IPS-NIHi7 (cell line): ENCODE measurements around the gene CD96.
"Not testable (repeated sequence)": the region's sequence is repeated elsewhere in the genome, so short reads cannot be mapped to it uniquely, and the experiment has no call there.

Experiments
- DNase-seq: peaks from one replicate; pipeline ENCODE4 v3.0.0; 2012; ENCODE audit warnings: mixed read lengths; ENCODE audit errors: extremely low spot score

Gene CD96

DNA sequence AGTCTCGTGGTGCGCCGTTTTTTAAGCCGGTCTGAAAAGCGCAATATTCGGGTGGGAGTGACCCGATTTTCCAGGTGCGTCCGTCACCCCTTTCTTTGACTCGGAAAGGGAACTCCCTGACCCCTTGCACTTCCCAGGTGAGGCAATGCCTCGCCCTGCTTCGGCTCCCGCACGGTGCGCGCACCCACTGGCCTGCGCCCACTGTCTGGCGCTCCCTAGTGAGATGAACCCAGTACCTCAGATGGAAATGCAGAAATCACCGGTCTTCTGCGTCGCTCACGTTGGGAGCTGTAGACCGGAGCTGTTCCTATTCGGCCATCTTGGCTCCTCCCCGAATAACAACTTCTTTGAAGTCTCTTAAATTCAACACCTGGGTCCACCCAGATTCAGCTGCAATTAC is 19.9 kb downstream of the CD96 start:
- DNase-seq = not testable (repeated sequence)

- DNase-seq = no peak
These were observed 24.8 kb downstream of the CD96 start for GRCh38 chr3:111566844-111567243.

DNA sequence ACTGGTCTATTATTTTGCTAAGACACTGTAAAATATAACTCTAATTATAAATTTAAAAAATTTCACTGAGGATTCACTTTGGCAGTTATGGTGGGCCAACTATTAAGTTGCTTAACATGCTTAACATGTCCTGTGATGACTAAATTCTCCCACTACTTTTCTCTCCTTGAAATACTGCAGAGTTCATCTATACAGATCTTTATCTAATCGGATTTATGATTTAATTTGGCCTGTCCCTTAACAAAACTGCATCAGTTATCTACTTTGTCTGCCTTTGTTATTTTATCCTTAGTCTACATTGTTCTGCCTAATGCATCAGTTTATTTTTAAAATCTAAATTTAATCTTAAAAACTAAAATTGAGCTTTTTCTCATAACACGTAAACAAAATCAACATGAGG is 26.4 kb downstream of the CD96 start:
- DNase-seq = no peak

DNA sequence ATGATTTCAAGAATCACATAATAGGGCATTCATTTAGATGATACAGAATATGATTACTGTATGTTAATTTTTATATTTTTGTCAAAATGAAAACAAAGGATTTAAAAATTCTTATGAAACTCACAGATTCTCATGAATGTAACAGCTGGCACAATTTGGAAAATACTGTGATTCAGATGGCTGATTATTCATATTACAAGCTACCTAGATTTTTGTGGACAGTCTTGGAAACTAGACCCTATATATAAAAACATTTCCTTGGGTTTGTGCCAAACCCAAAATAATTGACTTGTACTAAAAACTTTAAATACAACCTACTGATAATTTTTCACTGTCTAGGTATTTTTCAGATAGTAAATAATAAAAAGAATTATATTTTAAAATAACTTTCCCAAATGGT is 26.9 kb downstream of the CD96 start:
- DNase-seq = no peak

DNA sequence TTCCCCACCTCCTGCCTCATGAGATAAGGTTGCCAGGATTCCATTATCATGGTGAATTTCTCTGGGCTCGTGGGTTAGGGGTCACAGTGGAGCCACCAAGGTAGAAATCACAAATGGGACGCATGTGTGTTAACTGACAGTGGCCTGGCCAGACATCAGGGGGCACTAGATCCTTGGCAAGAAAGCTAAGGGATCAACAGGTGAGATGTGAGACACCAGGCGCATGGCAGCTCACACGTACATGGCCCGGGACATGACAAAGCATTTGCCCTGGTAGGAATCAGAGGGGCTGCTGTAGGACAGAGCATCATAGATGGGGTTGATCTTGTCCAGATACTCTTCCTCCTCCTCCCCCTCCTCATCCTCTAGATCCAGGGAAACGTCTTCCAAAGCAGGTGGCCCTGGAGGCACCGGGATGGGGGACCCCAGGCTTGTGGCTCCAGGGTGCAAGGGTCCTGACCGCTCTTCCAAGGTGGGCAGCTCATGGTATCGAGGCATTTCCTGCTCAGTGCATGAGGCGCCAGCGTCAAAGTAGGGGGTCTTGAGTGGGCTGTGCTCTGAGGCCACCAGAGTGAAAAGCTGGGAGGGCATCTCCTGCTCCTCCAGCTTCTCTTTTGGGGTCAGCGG is 28.5 kb downstream of the CD96 start:
- no peak for DNase-seq

- DNase-seq = no peak
These were observed 29.3 kb downstream of the CD96 start for GRCh38 chr3:111571282-111571681.

DNA sequence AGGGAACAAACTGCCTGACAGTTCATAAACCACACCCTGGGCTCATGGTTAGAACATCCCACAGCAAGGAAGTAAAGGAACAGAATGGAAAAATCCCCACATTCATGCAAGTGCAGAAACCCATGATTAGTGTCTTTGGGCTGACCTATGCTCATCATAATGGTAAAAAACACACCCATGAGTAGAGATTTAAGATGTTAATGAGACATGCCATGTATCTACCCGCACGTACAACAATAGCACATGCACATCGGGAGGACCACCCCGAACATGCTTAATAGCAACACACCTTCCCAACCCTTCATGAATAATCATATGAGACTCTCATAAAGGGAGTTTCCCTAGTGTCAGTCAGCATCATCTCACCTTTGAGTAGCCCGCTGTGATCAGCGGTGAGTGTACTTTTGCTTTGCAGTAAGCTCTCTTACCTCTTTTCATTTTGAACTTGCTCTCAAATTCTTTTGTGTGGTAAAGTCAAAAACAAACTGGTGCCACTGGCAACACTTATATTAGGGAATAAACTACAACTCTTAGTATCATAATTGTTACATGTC is 30.0 kb downstream of the CD96 start:
- no peak for DNase-seq

GRCh38 chr3:111577113-111577512 is 35.1 kb downstream of the CD96 start:
- no peak for DNase-seq

- DNase-seq = peak; percentile 61
These were observed 36.0 kb downstream of the CD96 start for GRCh38 chr3:111577798-111578685.

DNA sequence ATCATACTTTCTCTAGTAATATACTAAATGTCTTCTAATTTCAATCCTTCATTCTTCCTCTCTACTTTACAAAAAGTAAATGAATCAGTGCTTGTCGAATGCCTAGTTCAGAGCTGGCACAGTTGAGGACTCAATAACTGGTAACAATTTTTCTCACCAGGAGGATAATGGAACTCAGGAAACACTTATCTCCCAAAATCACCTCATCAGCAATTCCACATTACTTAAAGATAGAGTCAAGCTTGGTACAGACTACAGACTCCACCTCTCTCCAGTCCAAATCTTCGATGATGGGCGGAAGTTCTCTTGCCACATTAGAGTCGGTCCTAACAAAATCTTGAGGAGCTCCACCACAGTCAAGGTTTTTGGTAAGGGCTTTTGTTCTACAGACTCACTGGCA is 36.9 kb downstream of the CD96 start:
- no peak for DNase-seq

DNA sequence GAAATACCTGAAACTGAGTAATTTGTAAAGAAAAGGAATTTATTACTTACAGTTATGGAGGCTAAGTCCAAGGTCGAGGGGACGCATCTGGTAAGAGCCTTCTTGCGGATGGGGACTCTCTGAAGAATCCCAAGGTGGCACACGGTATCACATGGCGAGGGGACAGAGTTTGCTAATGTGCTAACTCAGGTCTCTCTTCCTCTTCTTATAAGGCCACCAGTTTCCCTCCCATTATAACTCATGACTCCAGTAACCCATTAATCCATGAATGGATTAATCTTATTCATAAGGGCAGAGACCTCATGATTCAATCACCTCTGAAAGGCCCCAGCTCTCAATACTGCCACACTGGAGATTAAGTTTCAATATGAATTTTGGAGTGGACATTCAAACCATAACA is 37.5 kb downstream of the CD96 start:
- DNase-seq = no peak

- DNase-seq = no peak
These were observed 39.6 kb downstream of the CD96 start for GRCh38 chr3:111581403-111582119.

DNA sequence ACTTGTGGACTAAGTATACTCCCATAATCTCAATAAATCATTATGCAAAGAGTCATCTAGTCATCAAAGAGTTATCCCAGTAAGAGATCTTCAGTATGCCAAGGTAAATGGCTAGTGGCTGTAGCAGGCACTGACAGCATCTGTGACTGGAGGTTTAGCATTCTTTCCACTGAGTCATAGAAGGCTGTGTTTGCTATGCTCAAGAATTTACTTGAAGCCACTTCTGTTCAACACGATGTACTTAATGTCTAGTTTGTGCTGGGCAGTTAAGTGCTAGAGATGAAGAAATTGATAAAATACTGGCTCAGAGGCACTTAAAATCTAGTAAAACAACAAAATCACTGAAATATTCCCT is 40.1 kb downstream of the CD96 start:
- DNase-seq = no peak

- no peak for DNase-seq
These were observed 42.7 kb downstream of the CD96 start for GRCh38 chr3:111584744-111585143.

DNA sequence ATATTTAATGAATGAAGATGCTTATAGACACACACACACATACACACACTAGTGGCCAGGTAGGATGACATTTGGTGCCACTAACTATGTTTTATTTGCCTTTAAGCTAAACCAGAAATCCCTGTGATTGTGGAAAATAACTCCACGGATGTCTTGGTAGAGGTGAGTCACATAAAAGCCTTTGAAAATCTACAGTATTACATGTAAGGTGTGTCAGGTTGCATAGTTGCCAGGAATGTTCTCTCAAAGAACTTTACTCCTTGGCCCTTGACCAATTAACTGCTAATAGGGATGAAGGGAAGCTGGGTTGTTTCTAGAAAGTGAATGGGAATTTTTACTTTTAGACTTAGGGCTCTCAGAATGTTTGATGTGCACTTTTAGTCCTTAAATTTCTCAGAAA is 43.2 kb downstream of the CD96 start:
- no peak for DNase-seq

DNA sequence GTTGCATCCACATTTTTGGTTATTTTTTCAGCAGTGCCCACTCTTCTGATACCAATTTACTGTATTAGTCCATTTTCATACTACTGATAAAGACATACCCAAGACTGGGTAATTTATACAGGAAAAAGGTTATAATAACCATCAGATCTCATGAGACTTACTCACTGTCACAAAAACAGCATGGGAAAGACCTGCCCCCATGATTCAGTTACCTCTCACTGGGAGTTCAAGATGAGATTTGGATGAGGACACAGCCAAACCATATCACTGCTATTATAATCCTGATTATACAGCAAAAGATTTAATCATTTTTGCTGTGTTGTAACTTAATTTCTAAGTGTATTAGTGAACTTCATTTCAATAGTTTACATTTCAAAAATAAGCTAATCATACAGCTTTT is 46.5 kb downstream of the CD96 start:
- no peak for DNase-seq

- no peak for DNase-seq
These were observed 47.5 kb downstream of the CD96 start for GRCh38 chr3:111589303-111590142.

DNA sequence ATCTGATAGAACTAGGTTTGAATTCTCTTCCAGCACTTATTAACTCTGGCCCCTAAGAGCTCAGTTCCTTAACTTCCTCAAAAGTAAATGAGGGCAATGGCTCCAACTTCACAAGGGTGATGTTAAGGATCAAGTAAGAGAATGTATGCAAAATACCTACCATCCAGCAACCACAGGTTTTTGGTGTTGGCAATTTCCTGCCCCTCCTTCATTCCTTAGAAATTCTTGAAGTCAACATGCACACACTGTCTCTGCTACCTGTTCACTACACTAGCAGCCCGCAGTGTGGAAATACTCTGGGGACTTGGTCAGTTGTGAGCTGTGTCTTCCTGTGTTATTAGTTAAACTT is 48.1 kb downstream of the CD96 start:
- no peak for DNase-seq

- DNase-seq = no peak
These were observed 49.6 kb downstream of the CD96 start for GRCh38 chr3:111591555-111591954.

- no peak for DNase-seq
These were observed 50.1 kb downstream of the CD96 start for GRCh38 chr3:111592143-111592542.

DNA sequence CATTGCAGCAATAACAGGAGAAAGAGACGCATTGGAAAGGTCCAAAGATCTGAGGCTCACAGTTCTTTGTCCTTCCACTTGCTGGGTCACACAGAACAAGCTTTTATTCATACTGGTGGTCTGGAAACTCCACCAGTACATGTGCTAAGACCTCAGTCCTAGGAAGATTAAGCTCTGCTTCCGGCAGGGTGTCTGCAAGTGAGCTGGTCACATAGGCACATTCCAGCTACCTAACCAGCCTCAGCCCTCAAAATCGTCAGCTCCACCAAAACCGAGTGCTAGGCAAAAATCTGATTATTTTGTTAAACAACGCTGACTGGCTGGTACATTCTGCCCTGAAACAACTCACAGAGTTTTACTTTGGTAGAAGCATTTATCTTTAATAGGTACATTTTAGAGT is 50.9 kb downstream of the CD96 start:
- DNase-seq = no peak

DNA sequence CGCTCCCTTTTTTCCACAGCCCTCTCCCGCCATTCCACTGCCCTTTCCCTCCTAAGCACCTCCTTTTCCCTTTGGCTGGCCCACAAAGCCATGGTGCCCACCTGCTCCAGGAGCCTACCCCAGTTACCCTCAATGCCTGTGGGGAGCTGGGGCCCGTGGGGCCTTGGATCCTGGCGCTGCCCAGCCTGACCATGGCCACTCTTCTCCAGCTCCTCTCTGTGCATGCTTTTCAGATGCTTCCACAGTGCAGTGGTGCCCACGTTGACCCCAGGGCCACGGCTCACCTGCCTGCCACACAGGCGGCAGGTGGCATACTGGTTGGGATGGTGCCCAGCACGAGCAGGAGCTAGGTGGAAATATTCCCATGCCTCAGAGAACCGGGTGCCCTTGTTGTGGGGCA is 51.7 kb downstream of the CD96 start:
- DNase-seq = no peak
